Measurements from ENCODE around the gene BTBD17.

DNA sequence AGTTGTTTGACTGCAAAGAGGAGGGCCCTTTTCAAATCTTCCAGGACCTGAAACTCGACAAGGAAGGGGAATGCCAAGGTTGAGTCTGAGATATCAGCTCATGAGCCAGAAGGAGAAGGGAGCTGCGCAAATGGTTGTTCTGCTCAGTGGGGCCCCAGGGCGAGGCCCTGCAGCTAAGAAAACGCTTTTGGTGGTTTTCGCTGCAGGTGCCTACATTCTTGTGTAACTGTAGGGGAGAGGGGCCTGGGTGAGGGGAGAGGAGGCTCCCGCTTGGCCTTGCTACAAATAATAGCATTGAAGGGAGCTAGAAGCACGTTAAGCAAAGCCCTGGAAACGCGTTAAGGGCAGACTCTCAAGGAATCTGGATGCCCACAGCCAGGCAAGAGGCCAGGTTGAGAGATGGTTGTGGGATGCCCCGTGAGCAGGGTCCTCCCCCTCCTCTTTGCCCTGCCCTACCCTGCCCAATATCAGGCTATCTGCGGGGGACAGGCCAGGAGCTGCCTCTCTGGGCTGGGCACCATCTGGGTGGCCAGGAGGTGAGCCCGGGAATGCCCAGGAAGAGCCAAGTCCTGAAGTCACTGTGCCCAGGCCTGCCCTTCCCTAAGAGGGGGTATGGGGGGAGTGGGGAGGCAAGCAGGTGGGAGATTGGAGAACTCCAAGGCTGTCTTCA, 27.6 kb upstream of the BTBD17 start:
- TF ChIP-seq, protein P1, sequence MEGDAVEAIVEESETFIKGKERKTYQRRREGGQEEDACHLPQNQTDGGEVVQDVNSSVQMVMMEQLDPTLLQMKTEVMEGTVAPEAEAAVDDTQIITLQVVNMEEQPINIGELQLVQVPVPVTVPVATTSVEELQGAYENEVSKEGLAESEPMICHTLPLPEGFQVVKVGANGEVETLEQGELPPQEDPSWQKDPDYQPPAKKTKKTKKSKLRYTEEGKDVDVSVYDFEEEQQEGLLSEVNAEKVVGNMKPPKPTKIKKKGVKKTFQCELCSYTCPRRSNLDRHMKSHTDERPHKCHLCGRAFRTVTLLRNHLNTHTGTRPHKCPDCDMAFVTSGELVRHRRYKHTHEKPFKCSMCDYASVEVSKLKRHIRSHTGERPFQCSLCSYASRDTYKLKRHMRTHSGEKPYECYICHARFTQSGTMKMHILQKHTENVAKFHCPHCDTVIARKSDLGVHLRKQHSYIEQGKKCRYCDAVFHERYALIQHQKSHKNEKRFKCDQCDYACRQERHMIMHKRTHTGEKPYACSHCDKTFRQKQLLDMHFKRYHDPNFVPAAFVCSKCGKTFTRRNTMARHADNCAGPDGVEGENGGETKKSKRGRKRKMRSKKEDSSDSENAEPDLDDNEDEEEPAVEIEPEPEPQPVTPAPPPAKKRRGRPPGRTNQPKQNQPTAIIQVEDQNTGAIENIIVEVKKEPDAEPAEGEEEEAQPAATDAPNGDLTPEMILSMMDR (IDR thresholded peaks at IDR 0.05; ENCODE audit: poor library complexity): no peak
- TF ChIP-seq EZH2phosphoT487 (IDR thresholded peaks at IDR 0.05; ENCODE audit: low read depth, severe bottlenecking, unreplicated experiment): no peak
- TF ChIP-seq EZH2 (IDR thresholded peaks at IDR 0.05; ENCODE audit: borderline replicate concordance): no peak
